Pancreas (tissue), 10 donors: ENCODE measurements around the gene SLC12A3. TPM values are rescaled to one million over a fixed set of nuclear protein-coding genes. Genes with fewer than 3 reads are reported as not detected.

ENCODE experiments used
- ATAC-seq, 4 donors: fragments of 200-7000 bp; cut with Tn5 transposase; one replicate each; pipeline versions ENCODE4 v1.8.0 to v1.9.1; 2020; ENCODE audit warnings: mild to moderate bottlenecking in 4 of 4, moderate library complexity in 4 of 4
- DNase-seq, 6 donors: peaks; one replicate each; pipeline ENCODE4 v3.0.0-alpha.2; 2020
- FAIRE-seq: peaks from 2 replicates; lab custom pipeline; 2012; peaks lifted over from hg19 to GRCh38; lab: Jason Lieb, UNC
- H3K27ac ChIP-seq, 4 donors: fragments of 200-600 bp; sonication (generic); 1 replicate in 3 of 4; 2 replicates in 1 of 4; pipeline versions ENCODE4 v1.5.0 to v1.8.0; 2020
- H3K27me3 ChIP-seq, 4 donors: fragments of 200-600 bp; one replicate each; pipeline ENCODE4 v1.8.0; 2021
- H3K36me3 ChIP-seq, 3 donors: fragments of 200-600 bp; sonication (generic) in 1 of 3; one replicate each; pipeline versions ENCODE4 v1.5.0 to v1.8.0; 2020 to 2021
- H3K4me1 ChIP-seq, 3 donors: fragments of 200-600 bp; one replicate each; pipeline ENCODE4 v1.8.0; 2021
- H3K4me3 ChIP-seq, 4 donors: fragments of 200-600 bp; sonication (generic) in 2 of 4; one replicate each; pipeline versions ENCODE4 v1.5.0 to v1.8.0; 2020 to 2021
- H3K9me3 ChIP-seq, 4 donors: fragments of 200-600 bp; one replicate each; pipeline ENCODE4 v1.8.0; 2021
- WGBS, 2 donors: extraction: QIAGEN DNeasy Blood & Tissue Kit; methylation state at CpG; one replicate each; pipeline ENCODE4 v1.1.7; 2013; 5-methylcytosine and 5-hydroxymethylcytosine counted together
- intact Hi-C, 3 donors: fragments of 100-400 bp; cut with DNase I; formaldehyde crosslinking; loops; one replicate each; pipeline versions ENCODE4 v1.11.1 to v1.14.2; 2022
- polyA plus RNA-seq, 2 donors: library from polyadenylated mRNA; stranded (reverse); fragments of 200-250 nt; gene quantifications; one replicate each; pipeline ENCODE4 v1.2.3, GENCODE V29; 2013
- total RNA-seq, 6 donors: library from RNA; stranded (reverse); fragmentation: NEBNext Ultra II Directional in 4 of 6; extraction: Animal tissue kit (Norgen Biotek cat#: 25700) in 4 of 6; gene quantifications; one replicate each; pipeline versions ENCODE4 v1.2.1 to v1.2.4, GENCODE V29; 2021 to 2023
- TF ChIP-seq, protein P1 (sequence below), 4 donors: fragments of 200-600 bp; sonication (generic) in 3 of 4; IDR thresholded peaks; one replicate each; pipeline versions ENCODE4 v1.5.0 to v1.8.0; 2021; ENCODE audit warnings: antibody characterized with exemption in 4 of 4
- donor health status: healthy with polysubstance abuse.
- donor health status: DM: no; HTN: no; CAD: no; lungs with moderate emphysema.
- donor health status: DM: no; HTN: no; CAD: no.
- donor health status: control.
- donor health status: control.
- donor health status: Bipolar disorder and iron deficiency.
- donor health status: DM: yes; HTN: yes; CAD: no.
- donor health status: DM: no; HTN: no; CAD: no.
- donor health status: DM: no; HTN: no; CAD: no.
- donor health status: DM: yes; HTN: yes; CAD: no.

The SLC12A3 gene
- total and polyA plus RNA-seq, 8 donors = 0.04 to 0.12 (median 0.06) TPM; not detected in 1

DNA sequence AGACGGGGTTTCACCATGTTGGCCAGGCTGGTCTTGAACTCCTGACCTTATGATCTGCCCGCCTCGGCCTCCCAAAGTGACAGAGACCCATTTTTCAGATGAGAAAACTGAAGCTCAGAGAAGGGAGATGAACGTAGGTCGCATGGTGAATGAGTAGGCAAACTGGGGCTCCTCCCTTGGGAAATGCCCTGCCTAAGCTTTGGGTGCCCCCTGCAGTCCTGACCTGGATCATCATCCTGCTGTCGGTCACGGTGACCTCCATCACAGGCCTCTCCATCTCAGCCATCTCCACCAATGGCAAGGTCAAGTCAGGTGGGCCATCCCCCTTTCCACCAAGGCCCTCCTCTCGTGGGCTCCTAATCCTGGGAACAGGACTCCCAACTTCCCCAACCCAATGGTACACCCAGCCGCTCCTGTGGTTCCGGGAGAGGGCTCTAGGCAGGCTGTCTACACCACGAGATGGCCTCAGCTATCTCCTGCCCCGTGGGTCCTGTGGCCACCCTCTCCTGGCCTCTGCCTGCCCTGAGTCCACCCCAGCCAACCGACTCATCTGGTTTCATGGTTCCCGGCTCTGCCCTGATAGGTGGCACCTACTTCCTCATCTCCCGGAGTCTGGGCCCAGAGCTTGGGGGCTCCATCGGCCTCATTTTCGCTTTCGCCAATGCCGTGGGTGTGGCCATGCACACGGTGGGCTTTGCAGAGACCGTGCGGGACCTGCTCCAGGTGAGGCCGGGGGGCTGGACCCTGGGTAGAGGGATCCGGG, 4.7 kb downstream of the SLC12A3 start:
- DNase-seq (no peak), FAIRE-seq (no peak), ATAC-seq (peak in 1 of 4 donors; percentile 19)
- Histone ChIP-seq H3K27ac (no peak overlapping the region), H3K36me3 (no peaks in the 10 kb centered on the region), H3K9me3 (no peaks in the 10 kb centered on the region), H3K4me1 (peaks cover 0 to 8% (median 0%) of the 10 kb centered on the region in 3 donors), H3K4me3 (no peak overlapping the region), H3K27me3 (no peaks in the 10 kb centered on the region)
- 89% methylated on average over 24 of the region's 24 CpGs for WGBS, 2 donors
- intact Hi-C loops = loop anchor here in 2 of 3 donors (5.0 kb wide), 2 partner anchors 63 to 83 kb away; partner anchors contain the start of gene HERPUD1 (in 1 of the 2)
- TF ChIP-seq, protein P1, sequence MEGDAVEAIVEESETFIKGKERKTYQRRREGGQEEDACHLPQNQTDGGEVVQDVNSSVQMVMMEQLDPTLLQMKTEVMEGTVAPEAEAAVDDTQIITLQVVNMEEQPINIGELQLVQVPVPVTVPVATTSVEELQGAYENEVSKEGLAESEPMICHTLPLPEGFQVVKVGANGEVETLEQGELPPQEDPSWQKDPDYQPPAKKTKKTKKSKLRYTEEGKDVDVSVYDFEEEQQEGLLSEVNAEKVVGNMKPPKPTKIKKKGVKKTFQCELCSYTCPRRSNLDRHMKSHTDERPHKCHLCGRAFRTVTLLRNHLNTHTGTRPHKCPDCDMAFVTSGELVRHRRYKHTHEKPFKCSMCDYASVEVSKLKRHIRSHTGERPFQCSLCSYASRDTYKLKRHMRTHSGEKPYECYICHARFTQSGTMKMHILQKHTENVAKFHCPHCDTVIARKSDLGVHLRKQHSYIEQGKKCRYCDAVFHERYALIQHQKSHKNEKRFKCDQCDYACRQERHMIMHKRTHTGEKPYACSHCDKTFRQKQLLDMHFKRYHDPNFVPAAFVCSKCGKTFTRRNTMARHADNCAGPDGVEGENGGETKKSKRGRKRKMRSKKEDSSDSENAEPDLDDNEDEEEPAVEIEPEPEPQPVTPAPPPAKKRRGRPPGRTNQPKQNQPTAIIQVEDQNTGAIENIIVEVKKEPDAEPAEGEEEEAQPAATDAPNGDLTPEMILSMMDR (IDR thresholded peaks at IDR 0.05) = no peak

DNA sequence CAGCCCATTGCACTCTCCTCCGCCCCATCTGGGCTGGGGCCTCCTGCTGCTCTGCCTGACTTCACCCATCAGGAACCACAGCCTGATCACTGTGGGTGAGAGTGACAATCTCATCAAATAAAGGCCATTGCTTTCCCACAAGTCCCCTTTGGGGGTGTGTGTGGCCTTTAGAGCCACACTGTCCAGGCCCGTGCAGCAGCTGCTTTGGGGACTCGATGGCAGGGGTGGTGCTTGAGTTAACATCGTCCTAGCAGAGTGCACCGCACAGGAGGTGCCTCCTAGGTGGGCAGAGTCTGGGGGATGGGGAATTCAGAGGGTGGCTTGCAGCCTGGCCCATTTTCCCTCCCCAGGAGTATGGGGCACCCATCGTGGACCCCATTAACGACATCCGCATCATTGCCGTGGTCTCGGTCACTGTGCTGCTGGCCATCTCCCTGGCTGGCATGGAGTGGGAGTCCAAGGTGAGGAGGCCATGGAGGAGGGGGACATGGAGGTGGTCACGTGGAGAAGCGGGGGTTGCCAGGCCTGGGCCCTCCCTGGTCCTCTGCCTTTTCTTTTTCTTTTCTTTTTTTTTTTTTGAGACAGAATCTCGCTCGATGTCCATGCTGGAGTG, 5.4 kb downstream of the SLC12A3 start:
- TF ChIP-seq, protein P1 (IDR thresholded peaks at IDR 0.05) = no peak
- no peaks in the 10 kb centered on the region for H3K27me3 ChIP-seq
- H3K9me3 ChIP-seq = no peaks in the 10 kb centered on the region
- FAIRE-seq = no peak
- no peak for DNase-seq
- no peak overlapping the region for H3K27ac ChIP-seq
- no peaks in the 10 kb centered on the region for H3K36me3 ChIP-seq
- H3K4me1 ChIP-seq = peaks cover 0 to 8% (median 0%) of the 10 kb centered on the region in 3 donors
- 95 to 96% methylated on average over 14 of the region's 14 CpGs for WGBS, 2 donors
- no peak overlapping the region for H3K4me3 ChIP-seq
- no peak for ATAC-seq
- intact Hi-C loops = loop anchor here in 1 of 3 donors (5.0 kb wide), 1 partner anchor 62 kb away; the partner anchor contains the start of gene HERPUD1

DNA sequence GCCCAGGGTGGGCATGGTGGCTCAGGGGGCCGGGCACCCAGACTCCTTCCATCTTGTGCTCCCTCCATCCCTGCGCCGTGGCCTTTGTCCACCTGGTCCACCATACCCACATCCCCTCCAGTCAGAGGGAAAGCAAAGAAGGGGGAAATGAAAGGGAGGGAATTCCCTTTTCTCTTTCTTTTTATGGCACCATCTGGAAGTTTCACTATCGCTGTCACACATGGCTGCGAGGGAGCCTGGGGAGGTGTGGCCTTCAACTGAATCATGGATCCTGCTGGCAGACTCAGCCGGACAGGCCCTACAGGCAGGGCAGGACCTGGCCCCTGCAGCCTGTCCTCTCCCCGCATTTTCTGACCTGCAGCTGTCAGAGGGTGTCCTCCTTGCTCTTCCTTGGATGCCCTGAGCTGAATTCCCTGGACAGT, 6.2 kb downstream of the SLC12A3 start:
- DNase-seq = peak in 3 of 6 donors; percentile 40 to 53 (median 48)
- ATAC-seq = peak; percentile 53 to 72 (median 64)
- intact Hi-C loops = loop anchor here in 1 of 3 donors (5.0 kb wide), 1 partner anchor 61 kb away; the partner anchor contains the start of gene HERPUD1
- FAIRE-seq = no peak
- H3K27ac ChIP-seq = no peak overlapping the region
- TF ChIP-seq, protein P1 (IDR thresholded peaks at IDR 0.05) = no peak
- WGBS, 2 donors = 56 to 57% methylated on average over 7 of the region's 7 CpGs
- no peaks in the 10 kb centered on the region for H3K27me3 ChIP-seq
- no peak overlapping the region for H3K4me3 ChIP-seq
- peaks cover 0 to 8% (median 0%) of the 10 kb centered on the region in 3 donors for H3K4me1 ChIP-seq
- no peaks in the 10 kb centered on the region for H3K9me3 ChIP-seq
- no peaks in the 10 kb centered on the region for H3K36me3 ChIP-seq

DNA sequence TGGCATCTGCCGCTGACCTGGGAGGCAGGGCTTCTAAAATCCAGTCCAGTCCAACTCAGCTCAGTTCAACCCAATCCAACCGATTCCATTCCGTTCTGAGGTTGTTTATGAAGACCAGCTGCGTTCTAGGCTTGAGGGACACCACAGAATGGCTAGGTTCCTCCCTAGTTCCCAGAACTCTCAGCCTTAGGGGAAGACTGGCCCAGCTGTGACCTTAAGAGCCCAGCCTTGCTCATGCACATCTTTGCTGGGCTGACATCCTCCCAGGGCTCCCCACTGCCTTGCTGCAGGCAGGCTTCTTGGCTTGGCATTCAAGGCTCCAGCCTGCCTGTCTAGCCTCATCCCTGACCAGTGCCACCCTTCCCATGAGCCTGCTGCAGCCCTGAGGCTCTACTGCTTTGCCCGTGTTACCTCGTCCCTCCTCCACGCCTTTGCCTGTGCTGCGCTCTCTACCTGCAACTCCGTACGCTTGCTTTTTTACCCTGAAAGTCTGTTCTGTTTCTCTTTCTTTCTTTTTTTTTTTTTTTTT, 7.9 kb downstream of the SLC12A3 start:
- WGBS, 2 donors = 93 to 98% methylated on average over 10 of the region's 10 CpGs
- ATAC-seq (peak in 2 of 4 donors; percentile 24 to 40), DNase-seq (no peak), FAIRE-seq (no peak)
- Histone ChIP-seq H3K4me1 (no peaks in the 10 kb centered on the region), H3K4me3 (no peak overlapping the region), H3K9me3 (no peaks in the 10 kb centered on the region), H3K27me3 (no peaks in the 10 kb centered on the region), H3K27ac (no peak overlapping the region), H3K36me3 (no peaks in the 10 kb centered on the region)
- intact Hi-C loops = loop anchor here in 1 of 3 donors (5.0 kb wide), 1 partner anchor 59 kb away; the partner anchor contains the start of gene HERPUD1
- TF ChIP-seq, protein P1 (IDR thresholded peaks at IDR 0.05) = no peak
